Ishikawa (cell line): ENCODE data around the gene TASP1.

Experiments used
- CEBPB ChIP-seq: IDR thresholded peaks from 2 replicates; pipeline ENCODE4 v1.6.1; 2012
- EGR1 ChIP-seq: IDR thresholded peaks from 2 replicates; pipeline ENCODE4 v1.6.1; 2012
- EP300 ChIP-seq: IDR thresholded peaks from 2 replicates; pipeline ENCODE4 v1.6.1; 2012; ENCODE audit warnings: borderline replicate concordance
- FOXM1 ChIP-seq: IDR thresholded peaks from 2 replicates; pipeline ENCODE4 v1.6.1; 2012; ENCODE audit warnings: low read depth, borderline replicate concordance
- NFIC ChIP-seq: IDR thresholded peaks from 2 replicates; pipeline ENCODE4 v1.6.1; 2012
- RAD21 ChIP-seq: IDR thresholded peaks from 2 replicates; pipeline ENCODE4 v1.6.1; 2012; ENCODE audit warnings: low read depth
- TAF1 ChIP-seq: IDR thresholded peaks from 2 replicates; pipeline ENCODE4 v1.6.1; 2012; ENCODE audit warnings: low read depth, mild to moderate bottlenecking
- TCF12 ChIP-seq: IDR thresholded peaks from 2 replicates; pipeline ENCODE4 v1.6.1; 2012; ENCODE audit warnings: low read depth
- TEAD4 ChIP-seq: IDR thresholded peaks from 2 replicates; pipeline ENCODE4 v1.6.1; 2012
- YY1 ChIP-seq: IDR thresholded peaks from 2 replicates; pipeline ENCODE4 v1.6.1; 2012; ENCODE audit warnings: low read depth
- ZBTB7A ChIP-seq: IDR thresholded peaks from 2 replicates; pipeline ENCODE4 v1.6.1; 2012; ENCODE audit warnings: low read depth
- TF ChIP-seq, protein P1 (sequence below): IDR thresholded peaks from 2 replicates; pipeline ENCODE4 v1.6.1; 2012
- TF ChIP-seq, protein P2 (sequence below): IDR thresholded peaks from 2 replicates; pipeline ENCODE4 v1.6.1; 2012; ENCODE audit warnings: low read depth, mild to moderate bottlenecking
- TF ChIP-seq, protein P3 (sequence below): IDR thresholded peaks from 2 replicates; pipeline ENCODE4 v1.6.1; 2012

DNA sequence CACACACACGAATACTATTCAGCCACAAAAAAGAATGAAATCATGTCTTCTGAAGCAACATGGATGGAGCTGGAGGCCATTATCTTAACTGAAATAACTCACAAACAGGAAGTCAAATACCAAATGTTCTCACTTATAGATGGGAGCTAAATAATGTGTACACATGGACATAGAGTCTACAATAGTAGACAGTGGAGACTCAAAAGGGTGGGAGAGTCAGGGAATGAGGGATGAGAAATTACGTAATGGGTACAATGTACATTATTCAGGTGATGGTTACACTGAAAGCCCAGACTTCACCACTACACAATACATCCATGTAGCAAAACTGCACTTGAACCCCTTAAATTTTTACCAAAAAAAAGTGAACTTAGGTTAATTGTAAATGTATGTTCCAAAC lies 160.4 kb downstream of the TASP1 start:
- TF ChIP-seq EGR1 = no peak
- TF ChIP-seq TCF12 = no peak
- TF ChIP-seq, protein P1, sequence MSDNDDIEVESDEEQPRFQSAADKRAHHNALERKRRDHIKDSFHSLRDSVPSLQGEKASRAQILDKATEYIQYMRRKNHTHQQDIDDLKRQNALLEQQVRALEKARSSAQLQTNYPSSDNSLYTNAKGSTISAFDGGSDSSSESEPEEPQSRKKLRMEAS = no peak
- TF ChIP-seq TEAD4 = no peak
- TF ChIP-seq, protein P2, sequence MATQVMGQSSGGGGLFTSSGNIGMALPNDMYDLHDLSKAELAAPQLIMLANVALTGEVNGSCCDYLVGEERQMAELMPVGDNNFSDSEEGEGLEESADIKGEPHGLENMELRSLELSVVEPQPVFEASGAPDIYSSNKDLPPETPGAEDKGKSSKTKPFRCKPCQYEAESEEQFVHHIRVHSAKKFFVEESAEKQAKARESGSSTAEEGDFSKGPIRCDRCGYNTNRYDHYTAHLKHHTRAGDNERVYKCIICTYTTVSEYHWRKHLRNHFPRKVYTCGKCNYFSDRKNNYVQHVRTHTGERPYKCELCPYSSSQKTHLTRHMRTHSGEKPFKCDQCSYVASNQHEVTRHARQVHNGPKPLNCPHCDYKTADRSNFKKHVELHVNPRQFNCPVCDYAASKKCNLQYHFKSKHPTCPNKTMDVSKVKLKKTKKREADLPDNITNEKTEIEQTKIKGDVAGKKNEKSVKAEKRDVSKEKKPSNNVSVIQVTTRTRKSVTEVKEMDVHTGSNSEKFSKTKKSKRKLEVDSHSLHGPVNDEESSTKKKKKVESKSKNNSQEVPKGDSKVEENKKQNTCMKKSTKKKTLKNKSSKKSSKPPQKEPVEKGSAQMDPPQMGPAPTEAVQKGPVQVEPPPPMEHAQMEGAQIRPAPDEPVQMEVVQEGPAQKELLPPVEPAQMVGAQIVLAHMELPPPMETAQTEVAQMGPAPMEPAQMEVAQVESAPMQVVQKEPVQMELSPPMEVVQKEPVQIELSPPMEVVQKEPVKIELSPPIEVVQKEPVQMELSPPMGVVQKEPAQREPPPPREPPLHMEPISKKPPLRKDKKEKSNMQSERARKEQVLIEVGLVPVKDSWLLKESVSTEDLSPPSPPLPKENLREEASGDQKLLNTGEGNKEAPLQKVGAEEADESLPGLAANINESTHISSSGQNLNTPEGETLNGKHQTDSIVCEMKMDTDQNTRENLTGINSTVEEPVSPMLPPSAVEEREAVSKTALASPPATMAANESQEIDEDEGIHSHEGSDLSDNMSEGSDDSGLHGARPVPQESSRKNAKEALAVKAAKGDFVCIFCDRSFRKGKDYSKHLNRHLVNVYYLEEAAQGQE = no peak
- TF ChIP-seq CEBPB = no peak
- no peak for TF ChIP-seq ZBTB7A
- TF ChIP-seq TAF1 = no peak
- no peak for TF ChIP-seq FOXM1
- TF ChIP-seq NFIC = no peak
- no peak for TF ChIP-seq EP300
- TF ChIP-seq, protein P3, sequence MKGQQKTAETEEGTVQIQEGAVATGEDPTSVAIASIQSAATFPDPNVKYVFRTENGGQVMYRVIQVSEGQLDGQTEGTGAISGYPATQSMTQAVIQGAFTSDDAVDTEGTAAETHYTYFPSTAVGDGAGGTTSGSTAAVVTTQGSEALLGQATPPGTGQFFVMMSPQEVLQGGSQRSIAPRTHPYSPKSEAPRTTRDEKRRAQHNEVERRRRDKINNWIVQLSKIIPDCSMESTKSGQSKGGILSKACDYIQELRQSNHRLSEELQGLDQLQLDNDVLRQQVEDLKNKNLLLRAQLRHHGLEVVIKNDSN = no peak
- TF ChIP-seq YY1 = no peak
- TF ChIP-seq RAD21 = no peak
